ENCODE data around the gene PKIG.

DNA sequence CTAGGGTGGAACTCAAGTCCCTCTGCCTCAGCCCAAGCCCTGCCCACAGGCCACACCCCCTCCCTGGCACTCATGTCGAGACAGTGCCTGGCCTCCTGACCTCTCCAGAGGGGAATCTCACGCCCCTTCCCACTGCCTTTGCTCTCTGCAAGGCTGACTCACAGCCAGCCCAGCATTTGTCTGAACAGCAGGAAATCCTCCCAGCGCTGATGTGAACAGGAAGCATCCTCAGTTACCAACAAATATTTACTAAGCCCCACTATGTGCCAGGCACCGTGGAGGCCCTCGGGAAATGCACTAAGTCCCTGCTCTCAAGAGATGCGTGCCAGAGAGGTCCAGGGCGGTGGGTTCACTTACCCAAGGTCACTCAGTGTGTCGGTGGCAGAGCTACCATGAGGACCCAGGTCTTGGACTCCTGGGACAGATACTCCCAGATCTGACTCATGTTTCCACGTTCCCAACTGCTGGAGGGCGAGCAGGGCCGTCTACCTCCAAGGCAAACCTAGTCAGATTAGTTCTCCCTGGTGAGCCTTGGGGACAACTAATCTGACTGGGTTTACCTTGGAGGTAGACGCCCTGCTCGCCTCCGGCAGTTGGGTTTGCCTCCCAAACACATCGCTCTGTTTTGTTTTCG is 61.3 kb downstream of the PKIG start:
- TF ChIP-seq ZNF76 (CRISPR knock-in tag; IDR thresholded peaks at IDR 0.05; ENCODE audit: borderline replicate concordance) = no peak
- TF ChIP-seq, protein P1, sequence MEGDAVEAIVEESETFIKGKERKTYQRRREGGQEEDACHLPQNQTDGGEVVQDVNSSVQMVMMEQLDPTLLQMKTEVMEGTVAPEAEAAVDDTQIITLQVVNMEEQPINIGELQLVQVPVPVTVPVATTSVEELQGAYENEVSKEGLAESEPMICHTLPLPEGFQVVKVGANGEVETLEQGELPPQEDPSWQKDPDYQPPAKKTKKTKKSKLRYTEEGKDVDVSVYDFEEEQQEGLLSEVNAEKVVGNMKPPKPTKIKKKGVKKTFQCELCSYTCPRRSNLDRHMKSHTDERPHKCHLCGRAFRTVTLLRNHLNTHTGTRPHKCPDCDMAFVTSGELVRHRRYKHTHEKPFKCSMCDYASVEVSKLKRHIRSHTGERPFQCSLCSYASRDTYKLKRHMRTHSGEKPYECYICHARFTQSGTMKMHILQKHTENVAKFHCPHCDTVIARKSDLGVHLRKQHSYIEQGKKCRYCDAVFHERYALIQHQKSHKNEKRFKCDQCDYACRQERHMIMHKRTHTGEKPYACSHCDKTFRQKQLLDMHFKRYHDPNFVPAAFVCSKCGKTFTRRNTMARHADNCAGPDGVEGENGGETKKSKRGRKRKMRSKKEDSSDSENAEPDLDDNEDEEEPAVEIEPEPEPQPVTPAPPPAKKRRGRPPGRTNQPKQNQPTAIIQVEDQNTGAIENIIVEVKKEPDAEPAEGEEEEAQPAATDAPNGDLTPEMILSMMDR (IDR thresholded peaks at IDR 0.05 in 2 of 3, conservative IDR thresholded peaks at IDR 0.05 in 1 of 3; ENCODE audit: insufficient read depth in 2 of 3, low read depth in 1 of 3, low read length in 3 of 3) = no peak
- no peak for TF ChIP-seq KLF10 (CRISPR knock-in tag; IDR thresholded peaks at IDR 0.05)
- no peak for TF ChIP-seq ZNF263 (CRISPR knock-in tag; IDR thresholded peaks at IDR 0.05; ENCODE audit: borderline replicate concordance)

Measured in K562 (cell line).